ACC112 (cell line): ENCODE measurements around the gene CLIC6.
A peak's percentile ranks its signal among the peaks of the same experiment; 100 is the strongest.
"Not testable (repeated sequence)": the region's sequence is repeated elsewhere in the genome, so short reads cannot be mapped to it uniquely, and the experiment has no call there.

Experiments
- H2AFZ ChIP-seq: fragments of 200-600 bp; sonication (generic); one replicate; pipeline ENCODE4 v1.6.0; 2017; ENCODE audit warnings: antibody characterized with exemption, low read length; ENCODE audit not compliant: unreplicated experiment
- H3K27ac ChIP-seq: fragments of 200-600 bp; sonication (generic); 2 replicates; pipeline ENCODE4 v1.5.1; 2014; ENCODE audit warnings: low read depth, mild to moderate bottlenecking, antibody characterized with exemption, low read length, moderate library complexity
- H3K27me3 ChIP-seq: fragments of 200-600 bp; sonication (generic); 2 replicates; pipeline ENCODE4 v1.6.1; 2014; ENCODE audit warnings: mild to moderate bottlenecking, antibody characterized with exemption, low read length, moderate library complexity, mixed read lengths; ENCODE audit not compliant: insufficient read depth
- H3K36me3 ChIP-seq: fragments of 200-600 bp; sonication (generic); 2 replicates; pipeline ENCODE4 v1.6.1; 2016; ENCODE audit warnings: mild to moderate bottlenecking, antibody characterized with exemption, low read length, moderate library complexity, mixed read lengths; ENCODE audit not compliant: insufficient read depth
- H3K4me1 ChIP-seq: fragments of 200-600 bp; sonication (generic); one replicate; pipeline ENCODE4 v1.6.1; 2016; ENCODE audit warnings: low read length, mixed read lengths; ENCODE audit not compliant: insufficient read depth, unreplicated experiment, control insufficient read depth
- H3K4me3 ChIP-seq: fragments of 200-600 bp; sonication (generic); 2 replicates; pipeline ENCODE4 v1.5.1; 2014; ENCODE audit warnings: mild to moderate bottlenecking, low read depth, low read length
- H3K79me2 ChIP-seq: fragments of 200-600 bp; sonication (generic); one replicate; pipeline ENCODE4 v1.6.0; 2016; ENCODE audit warnings: low read length; ENCODE audit not compliant: control insufficient read depth, unreplicated experiment, insufficient read depth

Gene CLIC6

GRCh38 chr21:34653522-34653921 lies 15.3 kb upstream of the CLIC6 start:
- no peaks in the 10 kb centered on the region for H3K4me1 ChIP-seq
- H3K36me3 ChIP-seq = no peaks in the 10 kb centered on the region
- peaks cover 93% of the 10 kb centered on the region for H3K27me3 ChIP-seq
- H3K4me3 ChIP-seq = no peak overlapping the region
- no peak overlapping the region for H2AFZ ChIP-seq
- H3K79me2 ChIP-seq = no peaks in the 10 kb centered on the region
- no peak overlapping the region for H3K27ac ChIP-seq

DNA sequence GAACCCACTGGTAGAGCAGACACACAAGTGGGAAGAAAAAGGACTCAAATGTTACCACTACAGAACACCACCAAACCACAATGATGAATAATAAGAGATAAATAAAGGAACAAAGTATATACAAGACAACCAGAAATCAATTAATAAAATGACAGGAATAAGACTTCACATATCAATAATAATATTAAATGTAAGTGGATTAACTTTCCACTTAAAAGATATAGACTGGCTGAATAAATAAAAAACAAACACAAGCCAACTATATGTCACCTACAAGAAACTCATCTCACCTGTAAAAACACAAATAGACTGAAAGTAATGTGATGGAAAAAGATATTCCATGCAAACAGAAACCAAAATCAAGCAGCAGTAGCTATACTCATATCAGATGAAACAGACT lies 6.9 kb upstream of the CLIC6 start:
- Histone ChIP-seq H3K27me3 (peaks cover 84% of the 10 kb centered on the region), H3K27ac (no peak overlapping the region), H3K4me1 (no peaks in the 10 kb centered on the region), H3K4me3 (no peak overlapping the region), H3K36me3 (no peaks in the 10 kb centered on the region), H2AFZ (no peak overlapping the region), H3K79me2 (no peaks in the 10 kb centered on the region)

GRCh38 chr21:34667761-34668160 lies 1.0 kb upstream of the CLIC6 start:
- Histone ChIP-seq H3K36me3 (no peaks in the 10 kb centered on the region), H3K4me1 (peaks cover 4% of the 10 kb centered on the region), H3K79me2 (no peaks in the 10 kb centered on the region), H3K27ac (no peak overlapping the region), H3K27me3 (peaks cover 87% of the 10 kb centered on the region), H2AFZ (no peak overlapping the region), H3K4me3 (no peak overlapping the region)

DNA sequence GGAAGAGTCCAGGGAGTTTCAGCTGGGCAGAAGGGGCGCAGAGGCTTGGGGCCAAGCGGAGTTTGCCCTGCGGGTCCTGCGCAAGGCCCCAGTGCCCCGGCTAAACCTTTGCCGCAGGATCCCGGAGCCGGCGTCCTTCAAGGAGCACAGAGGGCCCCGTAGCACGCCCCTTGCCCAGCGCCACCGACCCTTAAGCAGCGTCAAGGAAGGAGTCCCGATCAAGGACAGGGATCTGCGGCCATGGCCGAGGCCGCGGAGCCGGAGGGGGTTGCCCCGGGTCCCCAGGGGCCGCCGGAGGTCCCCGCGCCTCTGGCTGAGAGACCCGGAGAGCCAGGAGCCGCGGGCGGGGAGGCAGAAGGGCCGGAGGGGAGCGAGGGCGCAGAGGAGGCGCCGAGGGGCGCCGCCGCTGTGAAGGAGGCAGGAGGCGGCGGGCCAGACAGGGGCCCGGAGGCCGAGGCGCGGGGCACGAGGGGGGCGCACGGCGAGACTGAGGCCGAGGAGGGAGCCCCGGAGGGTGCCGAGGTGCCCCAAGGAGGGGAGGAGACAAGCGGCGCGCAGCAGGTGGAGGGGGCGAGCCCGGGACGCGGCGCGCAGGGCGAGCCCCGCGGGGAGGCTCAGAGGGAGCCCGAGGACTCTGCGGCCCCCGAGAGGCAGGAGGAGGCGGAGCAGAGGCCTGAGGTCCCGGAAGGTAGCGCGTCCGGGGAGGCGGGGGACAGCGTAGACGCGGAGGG lies 520 bp downstream of the CLIC6 start:
- Histone ChIP-seq H3K4me3 (peak overlapping the region; percentile 65), H3K27ac (no peak overlapping the region), H2AFZ (peak overlapping the region; percentile 26), H3K36me3 (no peaks in the 10 kb centered on the region), H3K79me2 (no peaks in the 10 kb centered on the region), H3K4me1 (peaks cover 4% of the 10 kb centered on the region), H3K27me3 (peaks cover 82% of the 10 kb centered on the region)

- Histone ChIP-seq H3K4me3 (peak overlapping the region; percentile 65), H3K27me3 (peaks cover 80% of the 10 kb centered on the region), H2AFZ (peak overlapping the region; percentile 70)
- H3K36me3 ChIP-seq, H3K4me1 ChIP-seq, H3K27ac ChIP-seq, H3K79me2 ChIP-seq: not testable (repeated sequence)
Measured at GRCh38 chr21:34669880-34670219, 1.1 kb downstream of the CLIC6 start.

DNA sequence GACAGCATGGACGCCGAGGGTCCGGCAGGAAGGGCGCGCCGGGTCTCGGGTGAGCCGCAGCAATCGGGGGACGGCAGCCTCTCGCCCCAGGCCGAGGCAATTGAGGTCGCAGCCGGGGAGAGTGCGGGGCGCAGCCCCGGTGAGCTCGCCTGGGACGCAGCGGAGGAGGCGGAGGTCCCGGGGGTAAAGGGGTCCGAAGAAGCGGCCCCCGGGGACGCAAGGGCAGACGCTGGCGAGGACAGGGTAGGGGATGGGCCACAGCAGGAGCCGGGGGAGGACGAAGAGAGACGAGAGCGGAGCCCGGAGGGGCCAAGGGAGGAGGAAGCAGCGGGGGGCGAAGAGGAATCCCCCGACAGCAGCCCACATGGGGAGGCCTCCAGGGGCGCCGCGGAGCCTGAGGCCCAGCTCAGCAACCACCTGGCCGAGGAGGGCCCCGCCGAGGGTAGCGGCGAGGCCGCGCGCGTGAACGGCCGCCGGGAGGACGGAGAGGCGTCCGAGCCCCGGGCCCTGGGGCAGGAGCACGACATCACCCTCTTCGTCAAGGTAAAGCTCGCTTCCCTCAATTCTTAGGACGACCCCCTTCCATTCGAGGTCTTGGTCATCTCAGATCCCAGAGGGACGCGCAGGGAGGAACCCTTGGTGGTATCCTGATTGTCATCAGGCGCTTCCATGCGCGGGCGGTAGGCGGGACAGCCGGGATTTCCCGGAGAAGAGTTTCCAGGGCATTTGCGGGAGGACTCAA lies 1.6 kb downstream of the CLIC6 start:
- Histone ChIP-seq H3K4me3 (peak overlapping the region; percentile 65), H2AFZ (peak overlapping the region; percentile 70), H3K27me3 (peaks cover 76% of the 10 kb centered on the region), H3K27ac (no peak overlapping the region), H3K79me2 (no peaks in the 10 kb centered on the region), H3K36me3 (no peaks in the 10 kb centered on the region), H3K4me1 (peaks cover 4% of the 10 kb centered on the region)

DNA sequence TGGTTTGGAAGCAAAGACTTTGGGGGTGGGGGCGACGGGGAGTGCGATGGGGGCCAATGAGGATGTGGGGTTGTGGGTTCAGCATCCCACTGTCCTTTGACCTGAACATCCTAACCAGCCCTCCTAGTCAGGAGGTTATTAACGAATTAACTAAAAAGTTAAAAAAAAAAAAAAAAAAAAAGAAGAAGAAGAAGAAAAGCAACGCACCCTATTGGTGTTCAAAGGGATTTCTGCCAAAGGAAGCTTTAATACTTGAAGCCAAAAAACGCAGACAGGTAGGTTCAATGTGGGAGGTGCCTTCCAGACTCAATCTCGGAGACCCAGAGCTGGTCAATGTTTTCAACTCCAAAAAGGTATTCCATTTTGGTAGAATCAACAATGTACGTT lies 2.2 kb downstream of the CLIC6 start:
- H2AFZ ChIP-seq = peak overlapping the region; percentile 70
- H3K36me3 ChIP-seq = no peaks in the 10 kb centered on the region
- H3K4me3 ChIP-seq = peak overlapping the region; percentile 65
- no peaks in the 10 kb centered on the region for H3K79me2 ChIP-seq
- peaks cover 4% of the 10 kb centered on the region for H3K4me1 ChIP-seq
- H3K27me3 ChIP-seq = peaks cover 76% of the 10 kb centered on the region
- no peak overlapping the region for H3K27ac ChIP-seq

GRCh38 chr21:34671462-34671861 lies 2.7 kb downstream of the CLIC6 start:
- Histone ChIP-seq H3K4me1 (peaks cover 4% of the 10 kb centered on the region), H3K4me3 (no peak overlapping the region), H3K79me2 (no peaks in the 10 kb centered on the region), H3K27ac (no peak overlapping the region), H3K36me3 (no peaks in the 10 kb centered on the region), H2AFZ (no peak overlapping the region), H3K27me3 (peaks cover 79% of the 10 kb centered on the region)

DNA sequence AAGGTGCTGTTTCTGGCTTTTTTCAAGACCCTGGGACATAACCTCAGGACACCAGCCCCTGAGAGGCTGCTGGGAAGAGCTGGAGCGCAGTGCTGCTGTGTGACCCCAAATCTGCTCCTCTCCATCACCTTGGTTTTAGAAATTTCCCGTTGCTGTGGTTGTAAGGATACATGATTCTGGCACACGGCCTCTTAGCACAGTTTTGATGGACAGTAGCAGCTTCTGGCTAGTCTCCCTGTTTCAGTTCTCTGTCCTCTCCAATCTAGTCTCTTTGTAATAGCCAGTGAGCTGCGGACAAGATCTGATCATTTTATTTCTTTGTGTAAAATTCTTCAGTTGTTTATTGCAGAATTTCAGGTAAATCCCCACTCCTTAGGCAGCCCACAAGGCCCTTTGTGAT lies 3.1 kb downstream of the CLIC6 start:
- Histone ChIP-seq H2AFZ (no peak overlapping the region), H3K4me1 (peaks cover 4% of the 10 kb centered on the region), H3K79me2 (no peaks in the 10 kb centered on the region), H3K4me3 (no peak overlapping the region), H3K27ac (no peak overlapping the region), H3K27me3 (peaks cover 79% of the 10 kb centered on the region), H3K36me3 (no peaks in the 10 kb centered on the region)

GRCh38 chr21:34673006-34673405 lies 4.2 kb downstream of the CLIC6 start:
- no peaks in the 10 kb centered on the region for H3K36me3 ChIP-seq
- H2AFZ ChIP-seq = no peak overlapping the region
- no peaks in the 10 kb centered on the region for H3K79me2 ChIP-seq
- no peak overlapping the region for H3K4me3 ChIP-seq
- H3K4me1 ChIP-seq = peaks cover 4% of the 10 kb centered on the region
- no peak overlapping the region for H3K27ac ChIP-seq
- H3K27me3 ChIP-seq = peaks cover 71% of the 10 kb centered on the region

GRCh38 chr21:34674468-34674867 lies 5.7 kb downstream of the CLIC6 start:
- peaks cover 56% of the 10 kb centered on the region for H3K27me3 ChIP-seq
- no peak overlapping the region for H3K4me3 ChIP-seq
- no peak overlapping the region for H2AFZ ChIP-seq
- peaks cover 4% of the 10 kb centered on the region for H3K4me1 ChIP-seq
- H3K79me2 ChIP-seq = no peaks in the 10 kb centered on the region
- no peaks in the 10 kb centered on the region for H3K36me3 ChIP-seq
- no peak overlapping the region for H3K27ac ChIP-seq
